HL-60 (cell line): ENCODE measurements around the gene RNF167.
"Not testable (repeated sequence)": the region's sequence is repeated elsewhere in the genome, so short reads cannot be mapped to it uniquely, and the experiment has no call there.

ENCODE experiments used
- DNase-seq, 2 experiments: peaks; one replicate each; pipeline ENCODE4 v3.0.0-alpha.2; 2010 to 2020; ENCODE audit warnings: low read depth in 1 of 2, low spot score in 1 of 2
- H3K27ac ChIP-seq: fragments of 250-450 bp; sonication (Bioruptor Pico); replicated peaks from 2 replicates; pipeline ENCODE4 v1.5.1; 2020; ENCODE audit warnings: mild to moderate bottlenecking, moderate library complexity
- H3K27me3 ChIP-seq: fragments of 250-450 bp; sonication (Bioruptor Pico); 2 replicates; pipeline ENCODE4 v1.5.1; 2021; ENCODE audit warnings: mild to moderate bottlenecking, moderate library complexity; ENCODE audit not compliant: insufficient read depth, poor library complexity, severe bottlenecking
- H3K4me3 ChIP-seq: replicated peaks from 2 replicates; pipeline ENCODE4 v1.5.1; 2011; ENCODE audit warnings: mild to moderate bottlenecking, control low read depth, low read length; ENCODE audit not compliant: insufficient read depth
- CTCF ChIP-seq: IDR thresholded peaks from one replicate; pipeline ENCODE4 v1.5.1; 2011; ENCODE audit warnings: low read length, control low read depth, inconsistent platforms; ENCODE audit not compliant: insufficient read depth
- GABPA ChIP-seq: IDR thresholded peaks from 2 replicates; pipeline ENCODE4 v1.6.1; 2012; ENCODE audit warnings: low read depth
- POLR2AphosphoS5 ChIP-seq: IDR thresholded peaks from 2 replicates; pipeline ENCODE4 v1.6.1; 2012; ENCODE audit warnings: low read depth
- REST ChIP-seq: IDR thresholded peaks from 2 replicates; pipeline ENCODE4 v1.6.1; 2012; ENCODE audit warnings: low read depth; ENCODE audit not compliant: insufficient replicate concordance
- SPI1 ChIP-seq: IDR thresholded peaks from 2 replicates; pipeline ENCODE4 v1.6.1; 2012; ENCODE audit warnings: low read depth, mild to moderate bottlenecking, borderline replicate concordance

The RNF167 gene

GRCh38 chr17:4903051-4903818, 36.8 kb upstream of the RNF167 start, which contains the start of gene CHRNE:
CHRNE (minus strand) TSS chr17:4903098; CDS start chr17:4903063, 35 bp downstream.
- Histone ChIP-seq H3K27ac (no peak within 1 kb of the TSS), H3K27me3 (peaks cover 7% of the 10 kb centered on the region), H3K4me3 (no peak within 1 kb of the TSS)
- TF ChIP-seq POLR2AphosphoS5 (no peak), CTCF (peak; percentile 11)
- DNase-seq = peak; percentile 31 to 62

GRCh38 chr17:4906642-4907041, 33.4 kb upstream of the RNF167 start:
- not testable (repeated sequence) for H3K4me3 ChIP-seq, H3K27ac ChIP-seq, DNase-seq, H3K27me3 ChIP-seq

GRCh38 chr17:4908301-4908700, 31.8 kb upstream of the RNF167 start:
- DNase-seq = no peak
- Histone ChIP-seq H3K4me3 (no peak overlapping the region), H3K27ac (no peak overlapping the region), H3K27me3 (no peaks in the 10 kb centered on the region)
- TF ChIP-seq POLR2AphosphoS5 (no peak), SPI1 (no peak), CTCF (no peak), GABPA (no peak), REST (no peak)

- TF ChIP-seq REST (no peak), GABPA (no peak), CTCF (peak; percentile 54), POLR2AphosphoS5 (no peak)
- Histone ChIP-seq H3K27me3 (no peaks in the 10 kb centered on the region), H3K27ac (no peak overlapping the region), H3K4me3 (no peak overlapping the region)
- DNase-seq = peak; percentile 50 to 85
These were observed 31.2 kb upstream of the RNF167 start for GRCh38 chr17:4908711-4909496.
